Measurements from ENCODE around the gene KAT14.
"Not testable (repeated sequence)": the region's sequence is repeated elsewhere in the genome, so short reads cannot be mapped to it uniquely, and the experiment has no call there.

DNA sequence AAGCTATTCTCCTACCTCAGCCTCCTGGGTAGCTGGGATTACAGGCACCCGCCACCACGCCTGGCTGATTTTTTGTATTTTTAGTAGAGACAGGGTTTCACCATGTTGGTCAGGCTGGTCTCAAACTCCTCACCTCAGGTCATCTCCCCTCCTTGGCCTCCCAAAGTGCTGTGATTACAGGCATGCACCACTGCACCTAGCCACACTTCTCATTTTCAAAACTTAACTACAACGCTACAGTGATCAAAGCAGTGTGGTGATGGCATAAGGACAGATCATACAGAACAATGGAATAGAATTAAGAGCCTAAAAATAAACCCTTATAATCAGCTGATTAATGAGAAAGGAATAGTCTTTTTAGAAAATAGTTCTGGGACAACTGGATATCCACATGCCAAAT lies 66.0 kb downstream of the KAT14 start:
- not testable (repeated sequence) for TF ChIP-seq POLR2A (IDR thresholded peaks at IDR 0.05; ENCODE audit: low read depth, low read length); PAX5 (IDR thresholded peaks at IDR 0.05; ENCODE audit: insufficient read depth, low read length, severe bottlenecking)
